ENCODE measurements around the gene RAP1GAP. TPM values are rescaled to one million over a fixed set of nuclear protein-coding genes. Genes with fewer than 3 reads are reported as not detected.

The RAP1GAP gene
- total RNA-seq, 4 donors from 2014 or later: 14.1 to 37.4 (median 28.8) TPM

DNA sequence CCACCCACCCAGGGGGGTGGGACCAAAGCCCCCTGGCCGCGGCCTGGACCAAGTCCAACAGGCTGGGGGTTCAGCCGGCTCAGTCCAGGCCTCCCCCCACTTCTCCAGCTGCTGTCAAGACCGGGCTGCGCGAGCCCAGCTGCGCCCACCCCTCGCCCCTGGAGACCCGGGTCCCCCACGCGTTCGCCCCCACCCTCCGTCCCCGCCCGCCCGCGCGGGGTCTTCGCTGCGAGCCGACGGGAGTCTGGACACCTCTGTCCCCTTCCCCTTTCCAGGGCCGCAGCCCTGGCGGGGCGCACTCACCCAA is 253 bp downstream of the RAP1GAP start:
- no peak for DNase-seq
- in situ Hi-C loops (cut with MboI; ENCODE audit: low pct_ligation_motif_present in 1 of 4, low pct_unique_long_range_greater_than_20kb in 1 of 4, low sequenced_read_pairs in 3 of 4): loop anchor here in 3 of 4 donors (25.0 kb wide), 2 partner anchors 157 to 432 kb away; partner anchors contain the start of gene ALPL (in 3 of the 3)
- 0% methylated on average over 4 of the region's 25 CpGs; no CpG with 5 or more reads in 1 of the 2 donors for WGBS, 2 donors (ENCODE audit: low coverage in 1 of 2)
- intact Hi-C loops (cut with DNase I; ENCODE audit: low total_unique reads): no loop called here
- H3K4me1 ChIP-seq: peaks cover 19 to 31% (median 25%) of the 10 kb centered on the region in 4 donors
- H3K36me3 ChIP-seq: no peaks in the 10 kb centered on the region
- H3K27ac ChIP-seq: no peak overlapping the region
- H3K27me3 ChIP-seq: peaks cover 62% of the 10 kb centered on the region
- peak overlapping the region in 3 of 4 donors; percentile 23 to 57 (median 28) for H3K4me3 ChIP-seq
- H3K9me3 ChIP-seq: no peaks in the 10 kb centered on the region
- TF ChIP-seq, protein P1, sequence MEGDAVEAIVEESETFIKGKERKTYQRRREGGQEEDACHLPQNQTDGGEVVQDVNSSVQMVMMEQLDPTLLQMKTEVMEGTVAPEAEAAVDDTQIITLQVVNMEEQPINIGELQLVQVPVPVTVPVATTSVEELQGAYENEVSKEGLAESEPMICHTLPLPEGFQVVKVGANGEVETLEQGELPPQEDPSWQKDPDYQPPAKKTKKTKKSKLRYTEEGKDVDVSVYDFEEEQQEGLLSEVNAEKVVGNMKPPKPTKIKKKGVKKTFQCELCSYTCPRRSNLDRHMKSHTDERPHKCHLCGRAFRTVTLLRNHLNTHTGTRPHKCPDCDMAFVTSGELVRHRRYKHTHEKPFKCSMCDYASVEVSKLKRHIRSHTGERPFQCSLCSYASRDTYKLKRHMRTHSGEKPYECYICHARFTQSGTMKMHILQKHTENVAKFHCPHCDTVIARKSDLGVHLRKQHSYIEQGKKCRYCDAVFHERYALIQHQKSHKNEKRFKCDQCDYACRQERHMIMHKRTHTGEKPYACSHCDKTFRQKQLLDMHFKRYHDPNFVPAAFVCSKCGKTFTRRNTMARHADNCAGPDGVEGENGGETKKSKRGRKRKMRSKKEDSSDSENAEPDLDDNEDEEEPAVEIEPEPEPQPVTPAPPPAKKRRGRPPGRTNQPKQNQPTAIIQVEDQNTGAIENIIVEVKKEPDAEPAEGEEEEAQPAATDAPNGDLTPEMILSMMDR (IDR thresholded peaks at IDR 0.05): no peak
- no peak for TF ChIP-seq POLR2A (IDR thresholded peaks at IDR 0.05)
- TF ChIP-seq POLR2AphosphoS5 (IDR thresholded peaks at IDR 0.05): no peak
- no peak for TF ChIP-seq EP300 (IDR thresholded peaks at IDR 0.05; ENCODE audit: low read depth)

DNA sequence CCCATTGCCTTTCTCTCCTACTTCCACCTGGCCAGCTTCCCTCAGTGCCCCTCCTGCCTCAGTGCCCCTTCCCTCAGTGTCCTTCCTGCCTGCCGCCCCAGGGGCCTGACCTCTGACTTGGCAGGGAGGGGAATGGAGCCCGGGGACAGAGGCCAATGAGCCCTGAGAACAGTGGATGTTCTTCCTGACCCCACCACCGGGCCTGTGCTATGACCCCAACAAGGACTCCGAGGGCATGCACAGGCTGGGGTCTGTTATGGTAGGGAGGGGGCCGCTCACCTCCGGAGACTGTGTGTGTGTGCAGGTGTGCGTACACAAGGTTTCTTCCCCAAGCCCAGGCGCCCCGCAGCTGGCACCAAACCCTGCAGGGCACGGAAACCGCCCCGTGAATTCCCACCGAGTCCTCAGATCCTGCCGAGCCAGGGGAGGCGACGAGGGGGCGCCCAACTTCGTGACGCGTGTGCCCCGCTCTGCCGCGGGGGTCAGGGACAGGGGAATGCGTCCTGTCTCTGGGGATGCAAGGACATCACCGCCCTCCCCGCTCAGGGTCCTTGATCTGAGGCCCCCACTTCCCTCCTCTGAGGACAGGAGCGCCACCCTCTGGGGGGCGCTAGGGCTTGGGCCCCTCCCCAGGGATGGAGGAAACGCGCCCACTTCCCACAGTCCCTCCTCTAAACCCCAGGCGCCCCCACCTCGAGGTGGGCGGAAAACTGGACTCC is 766 bp downstream of the RAP1GAP start:
- Histone ChIP-seq H3K4me3 (peak overlapping the region in 2 of 4 donors; percentile 28 to 57), H3K9me3 (no peaks in the 10 kb centered on the region), H3K36me3 (no peaks in the 10 kb centered on the region), H3K27me3 (peaks cover 65% of the 10 kb centered on the region), H3K27ac (no peak overlapping the region), H3K4me1 (peaks cover 19 to 27% (median 23%) of the 10 kb centered on the region in 4 donors)
- intact Hi-C loops (cut with DNase I; ENCODE audit: low total_unique reads): no loop called here
- TF ChIP-seq, protein P1 (IDR thresholded peaks at IDR 0.05): no peak
- TF ChIP-seq POLR2AphosphoS5 (IDR thresholded peaks at IDR 0.05) (no peak), POLR2A (IDR thresholded peaks at IDR 0.05) (no peak), EP300 (IDR thresholded peaks at IDR 0.05; ENCODE audit: low read depth) (no peak)
- in situ Hi-C loops (cut with MboI; ENCODE audit: low pct_ligation_motif_present in 1 of 4, low pct_unique_long_range_greater_than_20kb in 1 of 4, low sequenced_read_pairs in 3 of 4): loop anchor here in 3 of 4 donors (25.0 kb wide), 2 partner anchors 156 to 431 kb away; partner anchors contain the start of gene ALPL (in 3 of the 3)
- 6% methylated on average over 27 of the region's 33 CpGs; no CpG with 5 or more reads in 1 of the 2 donors for WGBS, 2 donors (ENCODE audit: low coverage in 1 of 2)
- DNase-seq: no peak

DNA sequence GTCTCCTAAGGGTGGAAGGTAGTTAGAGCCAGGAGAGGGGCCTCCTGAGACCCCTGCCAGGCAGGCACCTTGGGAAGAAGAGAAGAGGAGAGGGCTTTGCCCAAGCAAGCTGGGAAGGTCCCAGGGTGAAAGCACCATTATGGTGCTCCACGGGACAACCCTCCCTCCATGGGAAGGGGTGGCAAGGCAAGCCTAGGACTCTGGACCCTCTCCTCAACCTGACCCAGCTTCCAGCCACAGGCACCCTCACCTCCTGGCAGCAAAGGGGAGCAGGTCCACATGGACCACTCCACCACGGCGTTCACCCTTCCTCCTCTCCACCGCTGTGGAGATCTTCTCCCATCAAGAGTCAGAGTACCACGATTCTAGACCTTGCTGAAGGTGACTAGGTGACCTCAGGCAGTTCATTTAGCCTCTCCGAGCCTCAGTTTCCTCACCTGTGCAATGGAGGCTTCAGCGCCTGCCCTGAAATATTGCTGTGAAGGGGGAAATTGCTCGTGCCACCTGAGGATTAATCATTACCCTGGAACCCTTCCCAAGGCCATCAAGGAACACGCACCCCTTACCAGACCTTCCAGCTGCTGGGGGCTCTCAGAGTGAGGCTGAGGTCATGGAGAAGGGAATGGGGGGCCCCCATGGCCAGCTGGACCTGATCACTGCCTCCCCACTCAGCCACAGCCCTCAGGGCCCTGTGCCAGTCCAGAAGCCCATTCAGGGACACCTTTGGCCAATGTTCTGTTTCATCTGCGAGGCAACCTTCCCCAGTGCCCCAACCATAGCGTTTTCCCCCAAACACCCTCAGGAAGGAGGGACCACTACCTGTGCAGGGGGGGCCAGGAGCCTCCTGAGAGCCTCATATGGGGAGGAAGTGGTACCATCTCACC is 1.6 kb downstream of the RAP1GAP start:
- TF ChIP-seq, protein P1 (IDR thresholded peaks at IDR 0.05): no peak
- TF ChIP-seq POLR2A (IDR thresholded peaks at IDR 0.05) (no peak), POLR2AphosphoS5 (IDR thresholded peaks at IDR 0.05) (no peak), EP300 (IDR thresholded peaks at IDR 0.05; ENCODE audit: low read depth) (no peak)

More for the DNA sequence above, 1.6 kb downstream of the RAP1GAP start:
- Histone ChIP-seq H3K27me3 (peaks cover 73% of the 10 kb centered on the region), H3K4me1 (peaks cover 13 to 19% (median 17%) of the 10 kb centered on the region in 4 donors), H3K36me3 (no peaks in the 10 kb centered on the region), H3K27ac (no peak overlapping the region), H3K9me3 (no peaks in the 10 kb centered on the region), H3K4me3 (no peak overlapping the region)
- in situ Hi-C loops (cut with MboI; ENCODE audit: low pct_ligation_motif_present in 1 of 4, low pct_unique_long_range_greater_than_20kb in 1 of 4, low sequenced_read_pairs in 3 of 4): loop anchor here in 3 of 4 donors (25.0 kb wide), 2 partner anchors 155 to 430 kb away; partner anchors contain the start of gene ALPL (in 3 of the 3)
- intact Hi-C loops (cut with DNase I; ENCODE audit: low total_unique reads): no loop called here
- WGBS, 2 donors (ENCODE audit: low coverage in 1 of 2): 79 to 86% methylated on average over 4 to 11 of the region's 11 CpGs
- DNase-seq: no peak

All from transverse colon (tissue), 4 donors.